ENCODE measurements around the gene BAG3. TPM values are rescaled to one million over a fixed set of nuclear protein-coding genes. Genes with fewer than 3 reads are reported as not detected.
"Not testable (repeated sequence)": the region's sequence is repeated elsewhere in the genome, so short reads cannot be mapped to it uniquely, and the experiment has no call there.

Gene BAG3
- polyA plus RNA-seq, 1 donor = 42.6 TPM

- no peak for DNase-seq (ENCODE audit: low read depth)
These were observed 42.2 kb downstream of the BAG3 start for GRCh38 chr10:119693262-119693957.

GRCh38 chr10:119694608-119695007 lies 43.4 kb downstream of the BAG3 start:
- no peak for DNase-seq (ENCODE audit: low read depth)

GRCh38 chr10:119700321-119700954 lies 49.3 kb downstream of the BAG3 start:
- no peak for DNase-seq (ENCODE audit: low read depth)

- no peak for DNase-seq (ENCODE audit: low read depth)
These were observed 50.7 kb downstream of the BAG3 start for GRCh38 chr10:119701861-119702260.

- DNase-seq (ENCODE audit: low read depth) = no peak
These were observed 51.4 kb downstream of the BAG3 start for GRCh38 chr10:119702583-119702982.

- no peak for DNase-seq (ENCODE audit: low read depth)
These were observed 52.8 kb downstream of the BAG3 start for GRCh38 chr10:119703903-119704508.

GRCh38 chr10:119705434-119705831 lies 54.3 kb downstream of the BAG3 start:
- no peak for DNase-seq (ENCODE audit: low read depth)

GRCh38 chr10:119706521-119707278 lies 55.5 kb downstream of the BAG3 start:
- no peak for DNase-seq (ENCODE audit: low read depth)

GRCh38 chr10:119707331-119707730 lies 56.2 kb downstream of the BAG3 start:
- DNase-seq (ENCODE audit: low read depth) = not testable (repeated sequence)

GRCh38 chr10:119710935-119711334 lies 59.8 kb downstream of the BAG3 start:
- not testable (repeated sequence) for DNase-seq (ENCODE audit: low read depth)

- DNase-seq (ENCODE audit: low read depth) = peak; percentile 6
These were observed 62.7 kb downstream of the BAG3 start for GRCh38 chr10:119713744-119714483.

- peak; percentile 14 for DNase-seq (ENCODE audit: low read depth)
These were observed 63.3 kb downstream of the BAG3 start for GRCh38 chr10:119714484-119714816.

GRCh38 chr10:119715628-119716505 lies 64.7 kb downstream of the BAG3 start:
- no peak for DNase-seq (ENCODE audit: low read depth)

GRCh38 chr10:119723161-119723560 lies 72.0 kb downstream of the BAG3 start:
- DNase-seq (ENCODE audit: low read depth) = no peak

- no peak for DNase-seq (ENCODE audit: low read depth)
These were observed 72.4 kb downstream of the BAG3 start for GRCh38 chr10:119723624-119724023.

- peak; percentile 8 for DNase-seq (ENCODE audit: low read depth)
These were observed 73.7 kb downstream of the BAG3 start for GRCh38 chr10:119724593-119725516.

- DNase-seq (ENCODE audit: low read depth) = no peak
These were observed 74.3 kb downstream of the BAG3 start for GRCh38 chr10:119725517-119725827.

GRCh38 chr10:119725828-119726675 lies 74.9 kb downstream of the BAG3 start, which contains the start of gene INPP5F:
Gene INPP5F, plus strand, starts transcription at chr10:119726050. Its CDS starts 213 bp downstream, at chr10:119726263.
- peak; percentile 92 for DNase-seq (ENCODE audit: low read depth)

All from forelimb muscle (tissue), 1 donor.